HEK293 (cell line): ENCODE results near the gene MAPK12.

Experiments used
- CTCF ChIA-PET: fragments of 350-600 bp; formaldehyde crosslinking; extraction: SDS; loops from one replicate; lab custom pipeline; 2021; ENCODE audit warnings: antibody characterized with exemption; lab: Yijun Ruan, JAX
- POLR2A ChIA-PET: fragments of 300-600 bp; formaldehyde crosslinking; extraction: SDS; loops from one replicate; lab custom pipeline; 2020; ENCODE audit warnings: antibody characterized with exemption, inconsistent platforms; lab: Yijun Ruan, JAX
- H3K27ac ChIP-seq: fragments of 200-500 bp; sonication (Bioruptor generic); 2 replicates; pipeline ENCODE4 v1.5.1; 2014; ENCODE audit warnings: low read depth, low read length, control low read depth, inconsistent platforms; ENCODE audit errors: extremely low read depth
- H3K36me3 ChIP-seq, 2 experiments: fragments of 200-500 bp in 1 of 2; sonication (Bioruptor generic) in 1 of 2; 1 replicate in 1 of 2; 2 replicates in 1 of 2; pipeline ENCODE4 v1.5.1; 2014 to 2017; ENCODE audit warnings: inconsistent platforms in 2 of 2, low read length in 2 of 2; ENCODE audit not compliant: control insufficient read depth in 2 of 2, insufficient read depth in 1 of 2
- H3K4me1 ChIP-seq: fragments of 200-500 bp; sonication (Bioruptor generic); 2 replicates; pipeline ENCODE4 v1.5.1; 2014; ENCODE audit warnings: mild to moderate bottlenecking, low read length, inconsistent platforms; ENCODE audit not compliant: control insufficient read depth, insufficient read depth
- H3K4me3 ChIP-seq: 2 replicates; pipeline ENCODE4 v1.5.1; 2011; ENCODE audit warnings: low read depth, mild to moderate bottlenecking, control low read depth, low read length, moderate library complexity
- H3K9me3 ChIP-seq: fragments of 200-500 bp; sonication (Bioruptor generic); 2 replicates; pipeline ENCODE4 v1.5.1; 2014; ENCODE audit warnings: low read depth, low read length, inconsistent platforms; ENCODE audit not compliant: control insufficient read depth, insufficient read depth
- OVOL3 ChIP-seq: fragments of 450-650 bp; formaldehyde crosslinking; IDR thresholded peaks from 2 replicates; pipeline ENCODE4 v1.5.1; 2016; ENCODE audit warnings: missing biosample characterization, missing genetic modification characterization
- PRDM2 ChIP-seq: fragments of 450-650 bp; formaldehyde crosslinking; IDR thresholded peaks from 2 replicates; pipeline ENCODE4 v1.5.1; 2016; ENCODE audit warnings: missing biosample characterization, missing genetic modification characterization, borderline replicate concordance
- SCRT1 ChIP-seq: fragments of 450-650 bp; formaldehyde crosslinking; IDR thresholded peaks from 2 replicates; pipeline ENCODE4 v1.5.1; 2016; ENCODE audit warnings: missing biosample characterization, missing genetic modification characterization, borderline replicate concordance
- SP2 ChIP-seq: fragments of 450-650 bp; formaldehyde crosslinking; IDR thresholded peaks from 2 replicates; pipeline ENCODE4 v1.5.1; 2016; ENCODE audit warnings: missing biosample characterization, missing genetic modification characterization
- YY2 ChIP-seq: fragments of 450-650 bp; formaldehyde crosslinking; IDR thresholded peaks from 2 replicates; pipeline ENCODE4 v1.5.1; 2016; ENCODE audit warnings: missing biosample characterization, missing genetic modification characterization
- ZFP41 ChIP-seq: fragments of 450-650 bp; formaldehyde crosslinking; IDR thresholded peaks from 2 replicates; pipeline ENCODE4 v1.5.1; 2016; ENCODE audit warnings: missing biosample characterization, missing genetic modification characterization, borderline replicate concordance
- ZFP69B ChIP-seq: fragments of 450-650 bp; formaldehyde crosslinking; IDR thresholded peaks from 2 replicates; pipeline ENCODE4 v1.5.1; 2016; ENCODE audit warnings: missing biosample characterization, missing genetic modification characterization
- ZIC2 ChIP-seq: fragments of 450-650 bp; formaldehyde crosslinking; IDR thresholded peaks from 2 replicates; pipeline ENCODE4 v1.5.1; 2016; ENCODE audit warnings: missing biosample characterization, missing genetic modification characterization
- ZNF248 ChIP-seq: fragments of 450-650 bp; formaldehyde crosslinking; IDR thresholded peaks from 2 replicates; pipeline ENCODE4 v1.5.1; 2017; ENCODE audit warnings: missing biosample characterization, missing genetic modification characterization
- ZNF362 ChIP-seq: fragments of 450-650 bp; formaldehyde crosslinking; IDR thresholded peaks from 2 replicates; pipeline ENCODE4 v1.5.1; 2016; ENCODE audit warnings: missing biosample characterization, missing genetic modification characterization
- ZNF404 ChIP-seq: fragments of 450-650 bp; formaldehyde crosslinking; IDR thresholded peaks from 2 replicates; pipeline ENCODE4 v1.5.1; 2017; ENCODE audit warnings: missing biosample characterization, missing genetic modification characterization
- ZNF600 ChIP-seq: fragments of 450-650 bp; formaldehyde crosslinking; IDR thresholded peaks from 2 replicates; pipeline ENCODE4 v1.5.1; 2016; ENCODE audit warnings: missing biosample characterization, missing genetic modification characterization
- TF ChIP-seq, protein P1 (sequence below): fragments of 450-650 bp; formaldehyde crosslinking; IDR thresholded peaks from 2 replicates; pipeline ENCODE4 v1.5.1; 2016; ENCODE audit warnings: missing biosample characterization, missing genetic modification characterization
- TF ChIP-seq, protein P2 (sequence below): fragments of 450-650 bp; formaldehyde crosslinking; IDR thresholded peaks from 2 replicates; pipeline ENCODE4 v1.5.1; 2016; ENCODE audit warnings: missing biosample characterization, missing genetic modification characterization
- TF ChIP-seq, protein P3 (sequence below): fragments of 450-650 bp; formaldehyde crosslinking; IDR thresholded peaks from 2 replicates; pipeline ENCODE4 v1.5.1; 2016; ENCODE audit warnings: missing biosample characterization, missing genetic modification characterization, borderline replicate concordance

Gene MAPK12

DNA sequence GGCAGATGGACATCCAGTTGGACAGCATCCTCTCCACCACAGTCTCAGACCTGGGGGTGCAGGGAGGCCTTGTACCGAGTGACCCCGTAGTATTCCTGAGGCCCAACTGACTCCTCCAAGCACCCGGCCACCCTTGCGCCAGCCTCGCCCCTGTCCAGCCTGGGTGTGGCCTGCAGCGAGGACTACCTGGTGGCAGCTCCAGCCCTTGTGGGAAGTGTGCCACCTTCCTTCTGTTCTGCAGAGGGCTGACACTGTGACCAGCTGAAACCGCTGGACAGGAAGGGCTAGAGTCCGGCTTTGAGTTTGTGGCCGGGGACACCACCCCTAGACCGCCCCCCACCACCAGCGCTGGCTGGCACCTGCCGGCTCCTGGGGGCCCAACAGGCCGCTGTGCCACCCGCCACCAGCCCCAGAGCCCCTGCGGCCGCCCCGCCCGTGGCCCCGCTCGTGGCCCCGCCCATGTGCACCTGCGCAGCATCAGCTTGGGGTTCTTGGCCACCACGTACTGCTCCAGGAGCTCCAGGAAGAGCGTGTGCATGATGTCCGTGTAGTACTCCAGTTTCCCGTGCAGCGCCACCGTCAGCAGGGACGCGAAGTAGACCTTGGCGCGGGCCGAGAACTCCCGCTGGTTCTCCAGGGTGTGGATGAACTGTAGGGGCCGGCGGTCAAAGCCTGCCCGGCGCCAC is 18.7 kb upstream of the MAPK12 start:
- CTCF ChIA-PET: interaction anchor here (1.6 kb wide), 1 partner anchor 46 kb away, joined by 8 read pairs; no protein-coding TSS in a partner anchor
- H3K9me3 ChIP-seq: no peaks in the 10 kb centered on the region
- TF ChIP-seq, protein P1, sequence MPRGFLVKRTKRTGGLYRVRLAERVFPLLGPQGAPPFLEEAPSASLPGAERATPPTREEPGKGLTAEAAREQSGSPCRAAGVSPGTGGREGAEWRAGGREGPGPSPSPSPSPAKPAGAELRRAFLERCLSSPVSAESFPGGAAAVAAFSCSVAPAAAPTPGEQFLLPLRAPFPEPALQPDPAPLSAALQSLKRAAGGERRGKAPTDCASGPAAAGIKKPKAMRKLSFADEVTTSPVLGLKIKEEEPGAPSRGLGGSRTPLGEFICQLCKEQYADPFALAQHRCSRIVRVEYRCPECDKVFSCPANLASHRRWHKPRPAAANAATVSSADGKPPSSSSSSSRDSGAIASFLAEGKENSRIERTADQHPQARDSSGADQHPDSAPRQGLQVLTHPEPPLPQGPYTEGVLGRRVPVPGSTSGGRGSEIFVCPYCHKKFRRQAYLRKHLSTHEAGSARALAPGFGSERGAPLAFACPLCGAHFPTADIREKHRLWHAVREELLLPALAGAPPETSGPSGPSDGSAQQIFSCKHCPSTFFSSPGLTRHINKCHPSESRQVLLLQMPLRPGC (tag by site-specific recombination): no peak
- TF ChIP-seq PRDM2 (tag by site-specific recombination) (no peak), SP2 (tag by site-specific recombination) (no peak), SCRT1 (no peak)
- POLR2A ChIA-PET: interaction anchor here (0.9 to 1.0 kb wide), 3 partner anchors 26 to 30 kb away, joined by 3 to 4 read pairs (median 4); no protein-coding TSS in a partner anchor
- no peak overlapping the region for H3K27ac ChIP-seq
- peaks cover 0 to 97% of the 10 kb centered on the region in 2 experiments; a peak in 2 of 3 replicates for H3K36me3 ChIP-seq
- H3K4me3 ChIP-seq: no peak overlapping the region
- H3K4me1 ChIP-seq: no peaks in the 10 kb centered on the region

GRCh38 chr22:50278956-50279619 is 17.6 kb upstream of the MAPK12 start:
- POLR2A ChIA-PET: interaction anchor here (0.9 to 1.0 kb wide), 2 partner anchors 27 to 29 kb away, joined by 3 to 4 read pairs; no protein-coding TSS in a partner anchor
- H3K4me1 ChIP-seq: no peaks in the 10 kb centered on the region
- H3K36me3 ChIP-seq: peaks cover 0 to 94% of the 10 kb centered on the region in 2 experiments; a peak in 2 of 3 replicates
- H3K4me3 ChIP-seq: no peak overlapping the region
- H3K9me3 ChIP-seq: no peaks in the 10 kb centered on the region
- peak; percentile 67; the same call in 1 of the 2 replicates for TF ChIP-seq ZFP69B (tag by site-specific recombination)
- TF ChIP-seq ZFP41: no peak
- peak; percentile 51 for TF ChIP-seq ZNF600 (tag by site-specific recombination)
- TF ChIP-seq, protein P2, sequence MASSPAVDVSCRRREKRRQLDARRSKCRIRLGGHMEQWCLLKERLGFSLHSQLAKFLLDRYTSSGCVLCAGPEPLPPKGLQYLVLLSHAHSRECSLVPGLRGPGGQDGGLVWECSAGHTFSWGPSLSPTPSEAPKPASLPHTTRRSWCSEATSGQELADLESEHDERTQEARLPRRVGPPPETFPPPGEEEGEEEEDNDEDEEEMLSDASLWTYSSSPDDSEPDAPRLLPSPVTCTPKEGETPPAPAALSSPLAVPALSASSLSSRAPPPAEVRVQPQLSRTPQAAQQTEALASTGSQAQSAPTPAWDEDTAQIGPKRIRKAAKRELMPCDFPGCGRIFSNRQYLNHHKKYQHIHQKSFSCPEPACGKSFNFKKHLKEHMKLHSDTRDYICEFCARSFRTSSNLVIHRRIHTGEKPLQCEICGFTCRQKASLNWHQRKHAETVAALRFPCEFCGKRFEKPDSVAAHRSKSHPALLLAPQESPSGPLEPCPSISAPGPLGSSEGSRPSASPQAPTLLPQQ: peak; percentile 60
- no peak for TF ChIP-seq YY2 (tag by site-specific recombination)
- TF ChIP-seq, all 188 proteins: peak for 3
- CTCF ChIA-PET: interaction anchor here (0.5 to 1.6 kb wide), 2 partner anchors 47 to 468 kb away, joined by 3 to 8 read pairs; no protein-coding TSS in a partner anchor
- no peak overlapping the region for H3K27ac ChIP-seq

DNA sequence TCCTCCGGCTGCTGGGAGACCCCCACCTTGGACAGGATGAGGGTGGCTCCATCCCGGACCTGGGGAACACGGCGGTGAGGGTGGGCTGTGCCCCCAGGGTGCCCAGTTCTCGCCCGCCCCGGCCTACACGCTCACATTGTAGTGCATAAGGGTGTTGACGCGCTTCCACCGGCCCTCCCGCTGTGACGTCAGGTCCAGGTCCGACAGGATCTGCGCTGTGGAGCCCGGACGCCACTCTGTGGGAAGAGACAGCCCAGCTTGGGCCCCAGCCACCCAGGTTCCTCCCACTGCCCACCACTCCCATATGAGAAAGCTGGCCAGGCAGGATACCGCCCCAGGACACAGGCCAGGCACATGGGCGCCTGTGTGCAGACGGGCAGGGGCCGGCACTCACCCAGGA is 17.0 kb upstream of the MAPK12 start:
- CTCF ChIA-PET: interaction anchor here (0.6 to 1.6 kb wide), 2 partner anchors 39 to 48 kb away, joined by 4 to 8 read pairs; no protein-coding TSS in a partner anchor
- peaks cover 0 to 91% of the 10 kb centered on the region in 2 experiments; a peak in 2 of 3 replicates for H3K36me3 ChIP-seq
- H3K4me1 ChIP-seq: no peaks in the 10 kb centered on the region
- POLR2A ChIA-PET: no interaction called here
- no peaks in the 10 kb centered on the region for H3K9me3 ChIP-seq
- no peak overlapping the region for H3K4me3 ChIP-seq
- no peak overlapping the region for H3K27ac ChIP-seq
- TF ChIP-seq ZNF362 (tag by site-specific recombination) (no peak), ZIC2 (no peak), ZNF248 (tag by site-specific recombination) (no peak), ZNF404 (tag by site-specific recombination) (no peak), OVOL3 (tag by site-specific recombination) (no peak)
- TF ChIP-seq, protein P3, sequence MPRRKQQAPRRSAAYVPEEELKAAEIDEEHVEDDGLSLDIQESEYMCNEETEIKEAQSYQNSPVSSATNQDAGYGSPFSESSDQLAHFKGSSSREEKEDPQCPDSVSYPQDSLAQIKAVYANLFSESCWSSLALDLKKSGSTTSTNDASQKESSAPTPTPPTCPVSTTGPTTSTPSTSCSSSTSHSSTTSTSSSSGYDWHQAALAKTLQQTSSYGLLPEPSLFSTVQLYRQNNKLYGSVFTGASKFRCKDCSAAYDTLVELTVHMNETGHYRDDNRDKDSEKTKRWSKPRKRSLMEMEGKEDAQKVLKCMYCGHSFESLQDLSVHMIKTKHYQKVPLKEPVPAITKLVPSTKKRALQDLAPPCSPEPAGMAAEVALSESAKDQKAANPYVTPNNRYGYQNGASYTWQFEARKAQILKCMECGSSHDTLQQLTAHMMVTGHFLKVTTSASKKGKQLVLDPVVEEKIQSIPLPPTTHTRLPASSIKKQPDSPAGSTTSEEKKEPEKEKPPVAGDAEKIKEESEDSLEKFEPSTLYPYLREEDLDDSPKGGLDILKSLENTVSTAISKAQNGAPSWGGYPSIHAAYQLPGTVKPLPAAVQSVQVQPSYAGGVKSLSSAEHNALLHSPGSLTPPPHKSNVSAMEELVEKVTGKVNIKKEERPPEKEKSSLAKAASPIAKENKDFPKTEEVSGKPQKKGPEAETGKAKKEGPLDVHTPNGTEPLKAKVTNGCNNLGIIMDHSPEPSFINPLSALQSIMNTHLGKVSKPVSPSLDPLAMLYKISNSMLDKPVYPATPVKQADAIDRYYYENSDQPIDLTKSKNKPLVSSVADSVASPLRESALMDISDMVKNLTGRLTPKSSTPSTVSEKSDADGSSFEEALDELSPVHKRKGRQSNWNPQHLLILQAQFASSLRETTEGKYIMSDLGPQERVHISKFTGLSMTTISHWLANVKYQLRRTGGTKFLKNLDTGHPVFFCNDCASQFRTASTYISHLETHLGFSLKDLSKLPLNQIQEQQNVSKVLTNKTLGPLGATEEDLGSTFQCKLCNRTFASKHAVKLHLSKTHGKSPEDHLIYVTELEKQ (tag by site-specific recombination): no peak
